Measurements from ENCODE around the gene HIGD2A.

Gene HIGD2A

GRCh38 chr5:176386491-176386890, 2.1 kb upstream of the HIGD2A start:
- no peak overlapping the region for H3K14ac ChIP-seq (ENCODE audit: low read length)
- peaks cover 1 to 10% of the 10 kb centered on the region in 2 donors for H3K4me1 ChIP-seq (ENCODE audit: control insufficient read depth in 2 of 2, insufficient read depth in 1 of 2, low read depth in 1 of 2, low read length in 2 of 2)
- no peak overlapping the region for H2BK12ac ChIP-seq (ENCODE audit: low read length)
- no peak for DNase-seq (ENCODE audit: low spot score)
- no peak overlapping the region for H2BK120ac ChIP-seq (ENCODE audit: low read depth, low read length)
- no peaks in the 10 kb centered on the region for H3K27me3 ChIP-seq (ENCODE audit: control insufficient read depth in 3 of 3, insufficient read depth in 3 of 3, low read depth in 1 of 3, low read length in 3 of 3)
- no peak overlapping the region for H3K23ac ChIP-seq (ENCODE audit: low read depth, low read length, poor library complexity)
- no peak overlapping the region for H3K18ac ChIP-seq (ENCODE audit: low read length)
- H2BK5ac ChIP-seq (ENCODE audit: low read length) = no peak overlapping the region
- no peak overlapping the region for H2AK5ac ChIP-seq (ENCODE audit: low read depth, low read length)
- no peak overlapping the region for H3K9ac ChIP-seq (ENCODE audit: low read depth, low read length, poor library complexity)
- H4K8ac ChIP-seq (ENCODE audit: low read depth, low read length) = no peak overlapping the region
- H3K27ac ChIP-seq (replicated peaks; ENCODE audit: low read length) = no peak overlapping the region
- H4K91ac ChIP-seq (ENCODE audit: low read depth, low read length, poor library complexity) = no peak overlapping the region
- H2AFZ ChIP-seq (ENCODE audit: low read length) = no peak overlapping the region
- peaks cover 23 to 67% of the 10 kb centered on the region in 2 donors for H3K36me3 ChIP-seq (replicated peaks in 1 of 2; ENCODE audit: control insufficient read depth in 2 of 2, insufficient read depth in 2 of 2, low read length in 2 of 2)
- H3K4ac ChIP-seq (ENCODE audit: low read length) = no peak overlapping the region
- no peak overlapping the region for H3K4me3 ChIP-seq (ENCODE audit: low read length in 2 of 2)
- no peaks in the 10 kb centered on the region for H3K9me3 ChIP-seq (replicated peaks in 1 of 2; ENCODE audit: control insufficient read depth in 2 of 2, insufficient read depth in 1 of 2, low read depth in 1 of 2, low read length in 2 of 2)
- H3K79me1 ChIP-seq (ENCODE audit: low read depth, low read length) = peaks cover 3% of the 10 kb centered on the region
- WGBS, 2 donors (ENCODE audit: extremely low coverage in 2 of 2, insufficient read length in 2 of 2, insufficient replicate concordance in 1 of 2) = no CpG with 5 or more reads among the region's 1 CpG
- no peak overlapping the region for H2BK15ac ChIP-seq (ENCODE audit: low read length)
- no peak overlapping the region for H3K4me2 ChIP-seq (ENCODE audit: insufficient read depth, low read length, poor library complexity, severe bottlenecking)

GRCh38 chr5:176387384-176387925, 1.1 kb upstream of the HIGD2A start:
- Histone ChIP-seq H3K79me1 (ENCODE audit: low read depth, low read length) (peaks cover 3% of the 10 kb centered on the region), H3K23ac (ENCODE audit: low read depth, low read length, poor library complexity) (no peak overlapping the region), H3K4ac (ENCODE audit: low read length) (no peak overlapping the region), H3K9ac (ENCODE audit: low read depth, low read length, poor library complexity) (no peak overlapping the region), H3K27ac (replicated peaks; ENCODE audit: low read length) (no peak overlapping the region), H3K18ac (ENCODE audit: low read length) (no peak overlapping the region), H3K4me1 (ENCODE audit: control insufficient read depth in 2 of 2, insufficient read depth in 1 of 2, low read depth in 1 of 2, low read length in 2 of 2) (peaks cover 1 to 10% of the 10 kb centered on the region in 2 donors), H4K91ac (ENCODE audit: low read depth, low read length, poor library complexity) (no peak overlapping the region), H2AFZ (ENCODE audit: low read length) (peak overlapping the region; percentile 92), H2BK5ac (ENCODE audit: low read length) (no peak overlapping the region), H3K9me3 (replicated peaks in 1 of 2; ENCODE audit: control insufficient read depth in 2 of 2, insufficient read depth in 1 of 2, low read depth in 1 of 2, low read length in 2 of 2) (no peaks in the 10 kb centered on the region), H3K27me3 (ENCODE audit: control insufficient read depth in 3 of 3, insufficient read depth in 3 of 3, low read depth in 1 of 3, low read length in 3 of 3) (no peaks in the 10 kb centered on the region), H3K36me3 (replicated peaks in 1 of 2; ENCODE audit: control insufficient read depth in 2 of 2, insufficient read depth in 2 of 2, low read length in 2 of 2) (peaks cover 19 to 67% of the 10 kb centered on the region in 2 donors), H4K8ac (ENCODE audit: low read depth, low read length) (no peak overlapping the region), H3K4me3 (ENCODE audit: low read length in 2 of 2) (peak overlapping the region; percentile 46 to 84), H3K4me2 (ENCODE audit: insufficient read depth, low read length, poor library complexity, severe bottlenecking) (peak overlapping the region; percentile 98), H2BK12ac (ENCODE audit: low read length) (no peak overlapping the region), H2BK15ac (ENCODE audit: low read length) (no peak overlapping the region), H3K14ac (ENCODE audit: low read length) (no peak overlapping the region), H2BK120ac (ENCODE audit: low read depth, low read length) (no peak overlapping the region), H2AK5ac (ENCODE audit: low read depth, low read length) (no peak overlapping the region)
- DNase-seq (ENCODE audit: low spot score) = no peak
- WGBS, 2 donors (ENCODE audit: extremely low coverage in 2 of 2, insufficient read length in 2 of 2, insufficient replicate concordance in 1 of 2) = no CpG with 5 or more reads among the region's 8 CpGs

- no peak overlapping the region for H3K27ac ChIP-seq (replicated peaks; ENCODE audit: low read length)
Observed at GRCh38 chr5:176388003-176388443, 528 bp upstream of the HIGD2A start.

GRCh38 chr5:176389135-176390123, 878 bp downstream of the HIGD2A start:
- H3K4me2 ChIP-seq (ENCODE audit: insufficient read depth, low read length, poor library complexity, severe bottlenecking) = peak overlapping the region; percentile 72
- no peaks in the 10 kb centered on the region for H3K9me3 ChIP-seq (replicated peaks in 1 of 2; ENCODE audit: control insufficient read depth in 2 of 2, insufficient read depth in 1 of 2, low read depth in 1 of 2, low read length in 2 of 2)
- no peak for DNase-seq (ENCODE audit: low spot score)
- H2BK5ac ChIP-seq (ENCODE audit: low read length) = peak overlapping the region; percentile 83
- no peaks in the 10 kb centered on the region for H3K27me3 ChIP-seq (ENCODE audit: control insufficient read depth in 3 of 3, insufficient read depth in 3 of 3, low read depth in 1 of 3, low read length in 3 of 3)
- peaks cover 3% of the 10 kb centered on the region for H3K79me1 ChIP-seq (ENCODE audit: low read depth, low read length)
- peak overlapping the region; percentile 70 for H3K23ac ChIP-seq (ENCODE audit: low read depth, low read length, poor library complexity)
- peak overlapping the region; percentile 84 to 89 for H3K4me3 ChIP-seq (ENCODE audit: low read length in 2 of 2)
- no CpG with 5 or more reads among the region's 41 CpGs for WGBS, 2 donors (ENCODE audit: extremely low coverage in 2 of 2, insufficient read length in 2 of 2, insufficient replicate concordance in 1 of 2)
- H3K4ac ChIP-seq (ENCODE audit: low read length) = no peak overlapping the region
- H3K18ac ChIP-seq (ENCODE audit: low read length) = peak overlapping the region; percentile 61
- H3K9ac ChIP-seq (ENCODE audit: low read depth, low read length, poor library complexity) = peak overlapping the region; percentile 97
- no peak overlapping the region for H2BK12ac ChIP-seq (ENCODE audit: low read length)
- no peak overlapping the region for H2BK120ac ChIP-seq (ENCODE audit: low read depth, low read length)
- peaks cover 1 to 10% of the 10 kb centered on the region in 2 donors for H3K4me1 ChIP-seq (ENCODE audit: control insufficient read depth in 2 of 2, insufficient read depth in 1 of 2, low read depth in 1 of 2, low read length in 2 of 2)
- no peak overlapping the region for H3K14ac ChIP-seq (ENCODE audit: low read length)
- no peak overlapping the region for H4K91ac ChIP-seq (ENCODE audit: low read depth, low read length, poor library complexity)
- H3K27ac ChIP-seq (replicated peaks; ENCODE audit: low read length) = peak overlapping the region; percentile 84
- peak overlapping the region; percentile 30 for H2BK15ac ChIP-seq (ENCODE audit: low read length)
- H3K36me3 ChIP-seq (replicated peaks in 1 of 2; ENCODE audit: control insufficient read depth in 2 of 2, insufficient read depth in 2 of 2, low read length in 2 of 2) = peaks cover 11 to 57% of the 10 kb centered on the region in 2 donors
- no peak overlapping the region for H4K8ac ChIP-seq (ENCODE audit: low read depth, low read length)
- H2AFZ ChIP-seq (ENCODE audit: low read length) = peak overlapping the region; percentile 92
- H2AK5ac ChIP-seq (ENCODE audit: low read depth, low read length) = no peak overlapping the region

More at GRCh38 chr5:176388003-176388443, 528 bp upstream of the HIGD2A start:
- Histone ChIP-seq H2BK12ac (ENCODE audit: low read length) (no peak overlapping the region), H2AFZ (ENCODE audit: low read length) (peak overlapping the region; percentile 92), H3K23ac (ENCODE audit: low read depth, low read length, poor library complexity) (no peak overlapping the region), H3K4me2 (ENCODE audit: insufficient read depth, low read length, poor library complexity, severe bottlenecking) (peak overlapping the region; percentile 98), H2BK120ac (ENCODE audit: low read depth, low read length) (no peak overlapping the region), H3K4ac (ENCODE audit: low read length) (no peak overlapping the region), H3K18ac (ENCODE audit: low read length) (no peak overlapping the region), H2BK15ac (ENCODE audit: low read length) (no peak overlapping the region), H3K79me1 (ENCODE audit: low read depth, low read length) (peaks cover 3% of the 10 kb centered on the region), H3K4me1 (ENCODE audit: control insufficient read depth in 2 of 2, insufficient read depth in 1 of 2, low read depth in 1 of 2, low read length in 2 of 2) (peaks cover 1 to 10% of the 10 kb centered on the region in 2 donors), H2AK5ac (ENCODE audit: low read depth, low read length) (no peak overlapping the region), H4K8ac (ENCODE audit: low read depth, low read length) (no peak overlapping the region), H3K14ac (ENCODE audit: low read length) (peak overlapping the region; percentile 49), H4K91ac (ENCODE audit: low read depth, low read length, poor library complexity) (no peak overlapping the region), H3K4me3 (ENCODE audit: low read length in 2 of 2) (peak overlapping the region; percentile 84 to 88), H3K9ac (ENCODE audit: low read depth, low read length, poor library complexity) (peak overlapping the region; percentile 82), H3K27me3 (ENCODE audit: control insufficient read depth in 3 of 3, insufficient read depth in 3 of 3, low read depth in 1 of 3, low read length in 3 of 3) (no peaks in the 10 kb centered on the region), H3K9me3 (replicated peaks in 1 of 2; ENCODE audit: control insufficient read depth in 2 of 2, insufficient read depth in 1 of 2, low read depth in 1 of 2, low read length in 2 of 2) (no peaks in the 10 kb centered on the region), H3K36me3 (replicated peaks in 1 of 2; ENCODE audit: control insufficient read depth in 2 of 2, insufficient read depth in 2 of 2, low read length in 2 of 2) (peaks cover 18 to 66% of the 10 kb centered on the region in 2 donors), H2BK5ac (ENCODE audit: low read length) (no peak overlapping the region)
- no peak for DNase-seq (ENCODE audit: low spot score)
- no CpG with 5 or more reads among the region's 29 CpGs for WGBS, 2 donors (ENCODE audit: extremely low coverage in 2 of 2, insufficient read length in 2 of 2, insufficient replicate concordance in 1 of 2)

Data from neuronal stem cell (in vitro differentiated cells).